Measurements from ENCODE around the gene PCED1B. TPM values are rescaled to one million over a fixed set of nuclear protein-coding genes. Genes with fewer than 3 reads are reported as not detected.

PCED1B gene
- total RNA-seq, 1 experiment from 2014 or later: 0.86 TPM

GRCh38 chr12:47193066-47193465 lies 113.6 kb downstream of the PCED1B start (continued):
- TF ChIP-seq ATF3 (IDR thresholded peaks at IDR 0.05): no peak
- TF ChIP-seq CEBPB (IDR thresholded peaks at IDR 0.05; ENCODE audit: low read depth): no peak
- TF ChIP-seq ZNF274 (IDR thresholded peaks at IDR 0.05; ENCODE audit: low read depth, low read length): no peak
- no peak for TF ChIP-seq ELF1 (IDR thresholded peaks at IDR 0.05; ENCODE audit: borderline replicate concordance, low read depth)
- no peak for TF ChIP-seq RAD21 (IDR thresholded peaks at IDR 0.05; ENCODE audit: low read depth)

- ChIA-PET CTCF (no interaction called here), POLR2A (no interaction called here), RAD21 (ENCODE audit: low non-redundant PET in 1 of 2, low total read pairs in 2 of 2, uncharacterized antibody in 2 of 2, unreplicated experiment in 2 of 2) (no interaction called here)
- intact Hi-C loops (cut with micrococcal nuclease): no loop called here
- no peak overlapping the region for H3K9ac ChIP-seq (ENCODE audit: low read length)
- no peak overlapping the region for H3K4me3 ChIP-seq (replicated peaks in 1 of 2; ENCODE audit: low read depth in 1 of 2, low read length in 2 of 2)
- no peaks in the 10 kb centered on the region for H3K36me3 ChIP-seq (ENCODE audit: control insufficient read depth in 1 of 2, insufficient read depth in 2 of 2, low read length in 2 of 2)
- no peaks in the 10 kb centered on the region for H3K9me3 ChIP-seq (ENCODE audit: control insufficient read depth in 1 of 2, insufficient read depth in 1 of 2, low read depth in 1 of 2, low read length in 2 of 2)
- no peaks in the 10 kb centered on the region for H3K79me2 ChIP-seq (ENCODE audit: insufficient read depth, low read length)
- no peaks in the 10 kb centered on the region for H3K9me2 ChIP-seq (ENCODE audit: insufficient read depth)
- no peaks in the 10 kb centered on the region for H4K20me1 ChIP-seq (ENCODE audit: insufficient read depth)
- DNase-seq (ENCODE audit: low read depth, low spot score) (no peak), ATAC-seq (no peak)
- 0 out of 6 replicates have a peak, but pooled peaks of 1 of the 3 experiments have one; percentile 8 for TF ChIP-seq CTCF (IDR thresholded peaks at IDR 0.05 in 2 of 3, conservative IDR thresholded peaks at IDR 0.05 in 1 of 3; ENCODE audit: borderline replicate concordance in 1 of 3, insufficient read depth in 1 of 3, low read depth in 2 of 3, low read length in 2 of 3)
- no peak for TF ChIP-seq EGR1 (IDR thresholded peaks at IDR 0.05; ENCODE audit: low read depth)
- H3K27ac ChIP-seq (ENCODE audit: low read depth, low read length): no peak overlapping the region
- no peak overlapping the region for H3K4me2 ChIP-seq (ENCODE audit: low read length)
- BruUV-seq (replicated peaks): no TSS peak
- 0 out of 4 replicates have a peak, but pooled peaks cover 0 to 3% of the 10 kb centered on the region in 2 experiments for H3K4me1 ChIP-seq (ENCODE audit: control insufficient read depth in 1 of 2, insufficient read depth in 2 of 2, low read length in 2 of 2)
- no peaks in the 10 kb centered on the region for H3K27me3 ChIP-seq (ENCODE audit: insufficient read depth, low read length)
- H2AFZ ChIP-seq (ENCODE audit: low read depth, low read length, poor library complexity, severe bottlenecking): no peak overlapping the region
Measured at GRCh38 chr12:47194501-47194900, 115.1 kb downstream of the PCED1B start.

Data from HCT116 (cell line).